HFF-Myc (cell line): ENCODE measurements around the gene GFM2.
"Not testable (repeated sequence)": the region's sequence is repeated elsewhere in the genome, so short reads cannot be mapped to it uniquely, and the experiment has no call there.

Experiments
- DNase-seq: peaks from one replicate; pipeline ENCODE4 v3.0.0-alpha.2; 2011; ENCODE audit warnings: low read depth; ENCODE audit errors: extremely low read depth
- H3K4me3 ChIP-seq: replicated peaks from 2 replicates; pipeline ENCODE4 v1.5.1; 2011; ENCODE audit warnings: low read depth, mild to moderate bottlenecking, control low read depth, low read length
- CTCF ChIP-seq: IDR thresholded peaks from 2 replicates; pipeline ENCODE4 v1.5.1; 2012; ENCODE audit warnings: mild to moderate bottlenecking, low read depth, low read length, control low read depth; ENCODE audit errors: missing control alignments

GFM2 gene

GRCh38 chr5:74679966-74680365, 87.0 kb downstream of the GFM2 start:
- no peak for TF ChIP-seq CTCF
- DNase-seq, result no peak

GRCh38 chr5:74679300-74679699, 87.6 kb downstream of the GFM2 start:
- not testable (repeated sequence) for H3K4me3 ChIP-seq, DNase-seq

More at GRCh38 chr5:74679966-74680365, 87.0 kb downstream of the GFM2 start:
- H3K4me3 ChIP-seq, result no peak overlapping the region

GRCh38 chr5:74678123-74678522, 88.8 kb downstream of the GFM2 start:
- DNase-seq, H3K4me3 ChIP-seq: not testable (repeated sequence)

- H3K4me3 ChIP-seq, result not testable (repeated sequence)
Measured at GRCh38 chr5:74676466-74676865, 90.5 kb downstream of the GFM2 start.

GRCh38 chr5:74673011-74673790, 93.7 kb downstream of the GFM2 start:
- DNase-seq, result no peak
- H3K4me3 ChIP-seq, result no peak overlapping the region
- TF ChIP-seq CTCF, result peak; percentile 35

More at GRCh38 chr5:74676466-74676865, 90.5 kb downstream of the GFM2 start:
- DNase-seq, result not testable (repeated sequence)

GRCh38 chr5:74672215-74672877, 94.6 kb downstream of the GFM2 start:
- TF ChIP-seq CTCF, result no peak
- no peak for DNase-seq
- H3K4me3 ChIP-seq, result no peak overlapping the region
